ENCODE data around the gene CHST12. TPM values are rescaled to one million over a fixed set of nuclear protein-coding genes. Genes with fewer than 3 reads are reported as not detected.

CHST12 gene
- total RNA-seq, 1 donor from 2014 or later = 18.5 TPM

DNA sequence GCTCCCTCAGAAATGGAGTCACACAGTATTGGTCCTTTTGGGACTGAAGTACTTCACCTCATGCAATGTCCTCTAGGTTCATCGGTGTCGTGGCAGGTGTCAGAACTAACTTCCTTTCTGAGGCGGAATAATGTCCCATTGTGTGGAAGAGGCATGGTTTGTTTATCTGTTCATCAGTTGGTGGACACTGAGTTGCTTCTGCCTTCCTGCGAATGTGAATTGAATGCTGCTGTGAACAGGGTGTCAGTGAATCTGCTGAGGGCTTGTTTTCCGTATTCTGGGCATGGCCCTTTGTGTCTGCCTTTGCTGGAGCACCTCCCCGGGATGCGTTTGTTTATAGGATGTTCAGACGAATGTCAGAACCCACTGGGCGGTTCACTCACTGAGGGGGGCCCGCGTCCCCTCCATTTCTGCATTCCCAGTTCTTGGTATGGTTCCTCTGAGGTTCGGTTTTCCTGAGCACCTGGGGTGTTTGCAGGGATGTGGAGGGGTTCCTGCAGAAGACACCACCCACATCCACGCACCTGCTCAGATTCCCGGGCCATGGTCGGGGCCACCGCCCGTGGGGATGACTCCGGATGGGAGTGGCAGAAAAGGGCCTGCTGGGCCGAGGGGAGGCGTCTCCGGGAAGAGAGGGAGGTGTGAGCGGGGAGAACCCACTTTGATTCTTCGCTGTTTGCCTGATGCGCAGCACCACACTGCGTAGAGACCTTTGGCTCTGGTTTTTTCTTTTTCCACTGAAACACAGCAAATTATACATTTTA lies 33.1 kb downstream of the CHST12 start:
- no peak overlapping the region for H3K9ac ChIP-seq (ENCODE audit: low read length)
- no peak for FAIRE-seq
- Mint-ChIP-seq H3K4me3 (ENCODE audit: unreplicated experiment) (no peak overlapping the region), H3K27me3 (ENCODE audit: low read depth, unreplicated experiment) (no peaks in the 10 kb centered on the region), H3K4me1 (ENCODE audit: low read depth, unreplicated experiment) (no peaks in the 10 kb centered on the region), H3K27ac (ENCODE audit: unreplicated experiment) (no peak overlapping the region), H3K36me3 (ENCODE audit: low read depth, unreplicated experiment) (peaks cover 22% of the 10 kb centered on the region), H3K9me3 (ENCODE audit: unreplicated experiment) (peaks cover 3% of the 10 kb centered on the region)
- no peaks in the 10 kb centered on the region for H3K4me1 ChIP-seq (ENCODE audit: insufficient read depth, low read length)
- H3K27me3 ChIP-seq (ENCODE audit: insufficient read depth, low read length) = no peaks in the 10 kb centered on the region
- peaks cover 2% of the 10 kb centered on the region for H4K20me1 ChIP-seq (ENCODE audit: insufficient read depth, low read length)
- H3K9me3 ChIP-seq (ENCODE audit: insufficient read depth, low read depth, low read length) = no peaks in the 10 kb centered on the region
- peaks cover under 1% of the 10 kb centered on the region for H3K79me2 ChIP-seq (ENCODE audit: insufficient read depth, low read length)
- TF ChIP-seq, protein P1, sequence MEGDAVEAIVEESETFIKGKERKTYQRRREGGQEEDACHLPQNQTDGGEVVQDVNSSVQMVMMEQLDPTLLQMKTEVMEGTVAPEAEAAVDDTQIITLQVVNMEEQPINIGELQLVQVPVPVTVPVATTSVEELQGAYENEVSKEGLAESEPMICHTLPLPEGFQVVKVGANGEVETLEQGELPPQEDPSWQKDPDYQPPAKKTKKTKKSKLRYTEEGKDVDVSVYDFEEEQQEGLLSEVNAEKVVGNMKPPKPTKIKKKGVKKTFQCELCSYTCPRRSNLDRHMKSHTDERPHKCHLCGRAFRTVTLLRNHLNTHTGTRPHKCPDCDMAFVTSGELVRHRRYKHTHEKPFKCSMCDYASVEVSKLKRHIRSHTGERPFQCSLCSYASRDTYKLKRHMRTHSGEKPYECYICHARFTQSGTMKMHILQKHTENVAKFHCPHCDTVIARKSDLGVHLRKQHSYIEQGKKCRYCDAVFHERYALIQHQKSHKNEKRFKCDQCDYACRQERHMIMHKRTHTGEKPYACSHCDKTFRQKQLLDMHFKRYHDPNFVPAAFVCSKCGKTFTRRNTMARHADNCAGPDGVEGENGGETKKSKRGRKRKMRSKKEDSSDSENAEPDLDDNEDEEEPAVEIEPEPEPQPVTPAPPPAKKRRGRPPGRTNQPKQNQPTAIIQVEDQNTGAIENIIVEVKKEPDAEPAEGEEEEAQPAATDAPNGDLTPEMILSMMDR (IDR thresholded peaks at IDR 0.05; ENCODE audit: insufficient read depth, low read depth, low read length) = no peak
- TF ChIP-seq EZH2 (IDR thresholded peaks at IDR 0.05; ENCODE audit: insufficient read depth, low read length) = no peak
- no peak overlapping the region for H3K4me2 ChIP-seq (ENCODE audit: low read length)
- no peak overlapping the region for H3K27ac ChIP-seq (ENCODE audit: low read depth, low read length)
- no peak for DNase-seq (ENCODE audit: low read depth)
- no peak overlapping the region for H2AFZ ChIP-seq (ENCODE audit: low read depth, low read length)
- H3K36me3 ChIP-seq (ENCODE audit: insufficient read depth, low read length) = peaks cover 2% of the 10 kb centered on the region
- H3K4me3 ChIP-seq (ENCODE audit: insufficient read depth, low read depth, low read length) = no peak overlapping the region

DNA sequence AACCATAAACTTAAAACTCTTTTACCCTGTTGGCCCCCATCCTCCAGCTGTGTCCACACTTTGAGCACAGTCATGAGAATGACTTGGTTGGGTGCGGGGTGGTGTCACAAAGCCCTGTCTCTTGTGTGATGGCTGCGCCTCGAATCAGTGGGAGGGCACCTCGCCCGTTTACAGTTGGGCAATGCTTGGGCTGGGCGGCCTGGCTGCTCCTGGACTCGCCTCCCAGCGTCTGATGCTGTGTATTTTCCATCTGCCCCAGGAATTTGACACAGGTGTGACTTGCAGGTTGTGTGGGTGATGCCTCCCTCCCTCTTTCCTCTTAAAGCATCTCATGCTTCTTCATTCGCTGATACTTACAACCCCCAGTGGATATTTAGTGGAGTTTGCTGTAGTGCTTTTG lies 33.7 kb downstream of the CHST12 start:
- Histone ChIP-seq H3K79me2 (ENCODE audit: insufficient read depth, low read length) (no peaks in the 10 kb centered on the region), H3K4me1 (ENCODE audit: insufficient read depth, low read length) (no peaks in the 10 kb centered on the region), H3K9me3 (ENCODE audit: insufficient read depth, low read depth, low read length) (no peaks in the 10 kb centered on the region), H3K4me3 (ENCODE audit: insufficient read depth, low read depth, low read length) (no peak overlapping the region), H3K27ac (ENCODE audit: low read depth, low read length) (no peak overlapping the region), H3K36me3 (ENCODE audit: insufficient read depth, low read length) (peaks cover 2% of the 10 kb centered on the region), H2AFZ (ENCODE audit: low read depth, low read length) (no peak overlapping the region), H3K4me2 (ENCODE audit: low read length) (no peak overlapping the region), H3K27me3 (ENCODE audit: insufficient read depth, low read length) (no peaks in the 10 kb centered on the region), H4K20me1 (ENCODE audit: insufficient read depth, low read length) (no peaks in the 10 kb centered on the region), H3K9ac (ENCODE audit: low read length) (no peak overlapping the region)
- H3K4me3 Mint-ChIP-seq (ENCODE audit: unreplicated experiment) = no peak overlapping the region
- H3K27me3 Mint-ChIP-seq (ENCODE audit: low read depth, unreplicated experiment) = no peaks in the 10 kb centered on the region
- peaks cover 23% of the 10 kb centered on the region for H3K36me3 Mint-ChIP-seq (ENCODE audit: low read depth, unreplicated experiment)
- FAIRE-seq (no peak), DNase-seq (ENCODE audit: low read depth) (no peak)
- no peaks in the 10 kb centered on the region for H3K9me3 Mint-ChIP-seq (ENCODE audit: unreplicated experiment)
- no peak overlapping the region for H3K27ac Mint-ChIP-seq (ENCODE audit: unreplicated experiment)
- no peak for TF ChIP-seq EZH2 (IDR thresholded peaks at IDR 0.05; ENCODE audit: insufficient read depth, low read length)
- TF ChIP-seq, protein P1 (IDR thresholded peaks at IDR 0.05; ENCODE audit: insufficient read depth, low read depth, low read length) = no peak
- no peaks in the 10 kb centered on the region for H3K4me1 Mint-ChIP-seq (ENCODE audit: low read depth, unreplicated experiment)

DNA sequence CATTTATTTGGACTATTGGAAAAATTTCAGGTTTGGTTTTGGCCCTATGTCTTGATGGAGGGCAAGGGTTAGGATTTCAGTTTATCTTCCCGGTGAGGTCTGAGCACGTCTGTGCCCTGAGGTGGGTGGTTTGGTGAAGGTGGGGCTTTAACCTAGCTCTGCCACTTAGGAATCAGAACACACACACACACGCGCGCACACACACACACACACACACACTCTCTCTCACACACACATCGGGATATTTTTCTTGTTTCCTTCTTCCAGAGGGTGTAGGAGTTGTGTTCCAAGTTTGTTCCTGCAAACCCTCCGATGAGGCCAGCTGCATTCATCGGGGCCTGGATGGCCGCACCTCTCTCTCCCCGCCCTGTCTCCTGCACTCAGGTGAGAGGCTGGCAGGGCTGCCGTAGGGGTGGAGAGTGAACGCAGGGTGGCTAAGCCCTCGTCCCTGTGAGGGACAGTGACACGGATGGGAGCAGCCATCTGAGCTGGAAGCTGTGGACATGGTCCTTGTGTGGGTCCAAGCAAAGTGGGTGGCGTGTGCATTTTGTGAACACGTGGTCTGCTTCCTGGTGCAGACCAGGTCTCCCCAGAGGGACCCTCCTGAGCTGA lies 34.2 kb downstream of the CHST12 start:
- Histone ChIP-seq H2AFZ (ENCODE audit: low read depth, low read length) (no peak overlapping the region), H3K27me3 (ENCODE audit: insufficient read depth, low read length) (no peaks in the 10 kb centered on the region), H3K4me1 (ENCODE audit: insufficient read depth, low read length) (no peaks in the 10 kb centered on the region), H3K4me2 (ENCODE audit: low read length) (no peak overlapping the region), H3K36me3 (ENCODE audit: insufficient read depth, low read length) (peaks cover 2% of the 10 kb centered on the region), H4K20me1 (ENCODE audit: insufficient read depth, low read length) (no peaks in the 10 kb centered on the region), H3K9me3 (ENCODE audit: insufficient read depth, low read depth, low read length) (no peaks in the 10 kb centered on the region), H3K9ac (ENCODE audit: low read length) (no peak overlapping the region), H3K4me3 (ENCODE audit: insufficient read depth, low read depth, low read length) (no peak overlapping the region), H3K79me2 (ENCODE audit: insufficient read depth, low read length) (no peaks in the 10 kb centered on the region), H3K27ac (ENCODE audit: low read depth, low read length) (no peak overlapping the region)
- Mint-ChIP-seq H3K36me3 (ENCODE audit: low read depth, unreplicated experiment) (peaks cover 23% of the 10 kb centered on the region), H3K27me3 (ENCODE audit: low read depth, unreplicated experiment) (no peaks in the 10 kb centered on the region), H3K27ac (ENCODE audit: unreplicated experiment) (no peak overlapping the region), H3K4me1 (ENCODE audit: low read depth, unreplicated experiment) (no peaks in the 10 kb centered on the region), H3K9me3 (ENCODE audit: unreplicated experiment) (no peaks in the 10 kb centered on the region), H3K4me3 (ENCODE audit: unreplicated experiment) (no peak overlapping the region)
- no peak for TF ChIP-seq EZH2 (IDR thresholded peaks at IDR 0.05; ENCODE audit: insufficient read depth, low read length)
- TF ChIP-seq, protein P1 (IDR thresholded peaks at IDR 0.05; ENCODE audit: insufficient read depth, low read depth, low read length) = no peak
- FAIRE-seq = no peak
- no peak for DNase-seq (ENCODE audit: low read depth)

Data from astrocyte (in vitro differentiated cells and primary cell).